Activated T-cell treated with anti-CD3 and anti-CD28 coated beads for 4 hours (primary cell): Measurements from ENCODE around the gene MTG1.
"Not testable (repeated sequence)": the region's sequence is repeated elsewhere in the genome, so short reads cannot be mapped to it uniquely, and the experiment has no call there.

Experiments
- DNase-seq: peaks from one replicate; pipeline ENCODE4 v3.0.0-alpha.2; 2020

MTG1 gene

GRCh38 chr10:133454204-133454893 is 60.4 kb downstream of the MTG1 start:
- no peak for DNase-seq

- DNase-seq: no peak
These were observed 61.2 kb downstream of the MTG1 start for GRCh38 chr10:133455196-133455595.

- no peak for DNase-seq
These were observed 61.7 kb downstream of the MTG1 start for GRCh38 chr10:133455611-133456031.

- no peak for DNase-seq
These were observed 62.3 kb downstream of the MTG1 start for GRCh38 chr10:133456041-133456951.

GRCh38 chr10:133457100-133457841 is 63.3 kb downstream of the MTG1 start:
- DNase-seq: no peak

- no peak for DNase-seq
These were observed 64.2 kb downstream of the MTG1 start for GRCh38 chr10:133458021-133458709.

- DNase-seq: no peak
These were observed 64.9 kb downstream of the MTG1 start for GRCh38 chr10:133458710-133459453.

- no peak for DNase-seq
These were observed 65.7 kb downstream of the MTG1 start for GRCh38 chr10:133459454-133460207.

- no peak for DNase-seq
These were observed 66.3 kb downstream of the MTG1 start for GRCh38 chr10:133460208-133460769.

- no peak for DNase-seq
These were observed 67.1 kb downstream of the MTG1 start for GRCh38 chr10:133461027-133461426.

- DNase-seq: no peak
These were observed 67.9 kb downstream of the MTG1 start for GRCh38 chr10:133461841-133462240.

GRCh38 chr10:133462512-133463305 is 68.8 kb downstream of the MTG1 start:
- no peak for DNase-seq

GRCh38 chr10:133464582-133465031 is 70.7 kb downstream of the MTG1 start:
- DNase-seq: no peak

GRCh38 chr10:133465191-133465949 is 71.4 kb downstream of the MTG1 start:
- no peak for DNase-seq

- no peak for DNase-seq
These were observed 72.1 kb downstream of the MTG1 start for GRCh38 chr10:133465950-133466474.

- no peak for DNase-seq
These were observed 72.8 kb downstream of the MTG1 start for GRCh38 chr10:133466683-133467275.

GRCh38 chr10:133467286-133467911 is 73.4 kb downstream of the MTG1 start:
- DNase-seq: no peak

- not testable (repeated sequence) for DNase-seq
These were observed 75.2 kb downstream of the MTG1 start for GRCh38 chr10:133469205-133469604.
